Gastroesophageal sphincter (tissue), 3 donors: ENCODE measurements around the gene SMTNL1.

Source experiments
- CTCF ChIP-seq, 4 experiments: fragments of 200-600 bp in 2 of 4; fragments of 450-650 bp in 2 of 4; sonication (generic) in 1 of 4; IDR thresholded peaks; one replicate each; pipeline ENCODE4 v1.5.1; 2017 to 2019; ENCODE audit warnings: antibody characterized with exemption in 4 of 4, mild to moderate bottlenecking in 2 of 4, moderate library complexity in 2 of 4
- POLR2AphosphoS5 ChIP-seq: sonication (generic); formaldehyde crosslinking; IDR thresholded peaks from one replicate; pipeline ENCODE4 v1.6.1; 2017; ENCODE audit warnings: antibody characterized with exemption

GRCh38 chr11:57487920-57488659, 49.3 kb upstream of the SMTNL1 start:
- no peak for TF ChIP-seq CTCF (IDR thresholded peaks at IDR 0.05)
- no peak for TF ChIP-seq POLR2AphosphoS5
